Measurements from ENCODE around the gene C3orf20. TPM values are rescaled to one million over a fixed set of nuclear protein-coding genes. Genes with fewer than 3 reads are reported as not detected.

C3orf20 gene
- total RNA-seq, 1 experiment from 2014 or later, result not detected

- ChIA-PET CTCF (no interaction called here), POLR2A (ENCODE audit: unreplicated experiment) (no interaction called here)
- H3K4me3 ChIP-seq (ENCODE audit: low read length), result no peak overlapping the region
- H3K27me3 ChIP-seq (ENCODE audit: low read length), result no peaks in the 10 kb centered on the region
- no peak for ATAC-seq
- no peak for TF ChIP-seq EZH2phosphoT487 (IDR thresholded peaks at IDR 0.05; ENCODE audit: borderline replicate concordance, low read length)
- no peak for TF ChIP-seq EZH2 (IDR thresholded peaks at IDR 0.05; ENCODE audit: low read length, unreplicated experiment)
- no peak for TF ChIP-seq CTCF (conservative IDR thresholded peaks at IDR 0.05; ENCODE audit: low read depth, low read length)
- no TSS peak for BruUV-seq (replicated peaks)
- no peak overlapping the region for H2AFZ ChIP-seq (ENCODE audit: low read length)
- no peak overlapping the region for H3K4me2 ChIP-seq (ENCODE audit: low read length)
- no peak overlapping the region for H3K27ac ChIP-seq (ENCODE audit: low read length)
- H4K20me1 ChIP-seq (ENCODE audit: low read length), result no peaks in the 10 kb centered on the region
- no peaks in the 10 kb centered on the region for H3K36me3 ChIP-seq (ENCODE audit: low read depth, low read length)
- H3K9me2 ChIP-seq (replicated peaks; ENCODE audit: low read length), result no peaks in the 10 kb centered on the region
- H3K9ac ChIP-seq (ENCODE audit: low read length), result no peak overlapping the region
- H3K4me1 ChIP-seq (ENCODE audit: insufficient read depth, low read length), result peaks cover 22% of the 10 kb centered on the region
- no peaks in the 10 kb centered on the region for H3F3A ChIP-seq (ENCODE audit: low read length, unreplicated experiment)
- no peaks in the 10 kb centered on the region for H3K79me2 ChIP-seq (ENCODE audit: low read length)
- intact Hi-C loops (cut with micrococcal nuclease), result no loop called here
- H3K9me3 ChIP-seq (ENCODE audit: low read length), result no peaks in the 10 kb centered on the region
- DNase-seq, result no peak
Measured at GRCh38 chr3:14628406-14628805, 46.5 kb upstream of the C3orf20 start.

GRCh38 chr3:14630404-14631100 lies 44.4 kb upstream of the C3orf20 start:
- DNase-seq, result no peak
- no TSS peak for BruUV-seq (replicated peaks)
- intact Hi-C loops (cut with micrococcal nuclease), result no loop called here
- no peaks in the 10 kb centered on the region for H3F3A ChIP-seq (ENCODE audit: low read length, unreplicated experiment)
- no peaks in the 10 kb centered on the region for H3K27me3 ChIP-seq (ENCODE audit: low read length)
- no peaks in the 10 kb centered on the region for H3K9me3 ChIP-seq (ENCODE audit: low read length)
- POLR2A ChIA-PET (ENCODE audit: unreplicated experiment), result no interaction called here
- H3K4me3 ChIP-seq (ENCODE audit: low read length), result no peak overlapping the region
- H3K79me2 ChIP-seq (ENCODE audit: low read length), result no peaks in the 10 kb centered on the region
- H3K36me3 ChIP-seq (ENCODE audit: low read depth, low read length), result no peaks in the 10 kb centered on the region
- H3K27ac ChIP-seq (ENCODE audit: low read length), result no peak overlapping the region
- TF ChIP-seq EZH2 (IDR thresholded peaks at IDR 0.05; ENCODE audit: low read length, unreplicated experiment), result no peak
- no peak for TF ChIP-seq CTCF (conservative IDR thresholded peaks at IDR 0.05; ENCODE audit: low read depth, low read length)
- no peak for TF ChIP-seq EZH2phosphoT487 (IDR thresholded peaks at IDR 0.05; ENCODE audit: borderline replicate concordance, low read length)
- no peaks in the 10 kb centered on the region for H4K20me1 ChIP-seq (ENCODE audit: low read length)
- no peak overlapping the region for H2AFZ ChIP-seq (ENCODE audit: low read length)
- no peak overlapping the region for H3K4me2 ChIP-seq (ENCODE audit: low read length)
- peaks cover 37% of the 10 kb centered on the region for H3K4me1 ChIP-seq (ENCODE audit: insufficient read depth, low read length)
- H3K9me2 ChIP-seq (replicated peaks; ENCODE audit: low read length), result no peaks in the 10 kb centered on the region
- no peak overlapping the region for H3K9ac ChIP-seq (ENCODE audit: low read length)
- CTCF ChIA-PET, result no interaction called here
- no peak for ATAC-seq

GRCh38 chr3:14631101-14631497 lies 43.8 kb upstream of the C3orf20 start:
- no peaks in the 10 kb centered on the region for H3K27me3 ChIP-seq (ENCODE audit: low read length)
- H2AFZ ChIP-seq (ENCODE audit: low read length), result no peak overlapping the region
- TF ChIP-seq CTCF (conservative IDR thresholded peaks at IDR 0.05; ENCODE audit: low read depth, low read length) (no peak), EZH2 (IDR thresholded peaks at IDR 0.05; ENCODE audit: low read length, unreplicated experiment) (no peak), EZH2phosphoT487 (IDR thresholded peaks at IDR 0.05; ENCODE audit: borderline replicate concordance, low read length) (no peak)
- intact Hi-C loops (cut with micrococcal nuclease), result no loop called here
- no peaks in the 10 kb centered on the region for H3K9me2 ChIP-seq (replicated peaks; ENCODE audit: low read length)
- H3F3A ChIP-seq (ENCODE audit: low read length, unreplicated experiment), result no peaks in the 10 kb centered on the region
- H3K4me3 ChIP-seq (ENCODE audit: low read length), result no peak overlapping the region
- H3K79me2 ChIP-seq (ENCODE audit: low read length), result no peaks in the 10 kb centered on the region
- no peak overlapping the region for H3K4me2 ChIP-seq (ENCODE audit: low read length)
- ChIA-PET POLR2A (ENCODE audit: unreplicated experiment) (no interaction called here), CTCF (no interaction called here)
- peaks cover 41% of the 10 kb centered on the region for H3K4me1 ChIP-seq (ENCODE audit: insufficient read depth, low read length)
- no peak overlapping the region for H3K9ac ChIP-seq (ENCODE audit: low read length)
- ATAC-seq (no peak), DNase-seq (no peak)
- no peaks in the 10 kb centered on the region for H3K36me3 ChIP-seq (ENCODE audit: low read depth, low read length)
- no peak overlapping the region for H3K27ac ChIP-seq (ENCODE audit: low read length)
- BruUV-seq (replicated peaks), result no TSS peak
- H3K9me3 ChIP-seq (ENCODE audit: low read length), result no peaks in the 10 kb centered on the region
- no peaks in the 10 kb centered on the region for H4K20me1 ChIP-seq (ENCODE audit: low read length)

Data from PC-3 (cell line).